Neural crest cell (in vitro differentiated cells): ENCODE results near the gene CNTNAP2. TPM values are rescaled to one million over a fixed set of nuclear protein-coding genes. Genes with fewer than 3 reads are reported as not detected.

Experiments
- DNase-seq: peaks from one replicate; pipeline ENCODE4 v3.0.0; 2021; ENCODE audit warnings: low read depth, mixed read lengths, low spot score
- H3K27ac Mint-ChIP-seq: one replicate; pipeline ENCODE4 v1.8.0; 2021; ENCODE audit warnings: mild to moderate bottlenecking, mixed read lengths; ENCODE audit not compliant: unreplicated experiment
- H3K27me3 Mint-ChIP-seq: 2 replicates; pipeline ENCODE4 v1.8.0; 2021; ENCODE audit warnings: low read depth, mild to moderate bottlenecking, mixed read lengths
- H3K36me3 Mint-ChIP-seq: 2 replicates; pipeline ENCODE4 v1.8.0; 2021; ENCODE audit warnings: low read depth, mild to moderate bottlenecking, mixed read lengths
- H3K4me1 Mint-ChIP-seq: 2 replicates; pipeline ENCODE4 v1.8.0; 2021; ENCODE audit warnings: mixed read lengths
- H3K4me3 Mint-ChIP-seq: one replicate; pipeline ENCODE4 v1.8.0; 2021; ENCODE audit warnings: mild to moderate bottlenecking, mixed read lengths
- H3K9me3 Mint-ChIP-seq: 2 replicates; pipeline ENCODE4 v1.8.0; 2021; ENCODE audit warnings: mixed read lengths
- CTCF ChIP-seq: fragments of 200-600 bp; sonication (generic); conservative IDR thresholded peaks from 2 replicates; pipeline ENCODE4 v1.5.0; 2021; ENCODE audit warnings: antibody characterized with exemption, mild to moderate bottlenecking
- total RNA-seq: library from RNA; stranded (reverse); gene quantifications from 2 replicates; pipeline ENCODE4 v1.2.1, GENCODE V29; 2021

CNTNAP2 gene
- total RNA-seq, 1 donor from 2014 or later: 12.9 TPM

GRCh38 chr7:146805082-146805481 is 688.5 kb downstream of the CNTNAP2 start:
- no peaks in the 10 kb centered on the region for H3K9me3 Mint-ChIP-seq
- no peak for TF ChIP-seq CTCF
- no peaks in the 10 kb centered on the region for H3K27me3 Mint-ChIP-seq
- H3K27ac Mint-ChIP-seq: no peak overlapping the region
- no peaks in the 10 kb centered on the region for H3K36me3 Mint-ChIP-seq
- H3K4me1 Mint-ChIP-seq: no peaks in the 10 kb centered on the region
- DNase-seq: no peak
- no peak overlapping the region for H3K4me3 Mint-ChIP-seq

GRCh38 chr7:146826329-146826728 is 709.7 kb downstream of the CNTNAP2 start:
- no peak for TF ChIP-seq CTCF
- no peak for DNase-seq
- H3K36me3 Mint-ChIP-seq: no peaks in the 10 kb centered on the region

GRCh38 chr7:146830686-146831085 is 714.1 kb downstream of the CNTNAP2 start:
- Mint-ChIP-seq H3K4me3 (no peak overlapping the region), H3K9me3 (no peaks in the 10 kb centered on the region), H3K27ac (no peak overlapping the region), H3K4me1 (no peaks in the 10 kb centered on the region), H3K27me3 (no peaks in the 10 kb centered on the region), H3K36me3 (no peaks in the 10 kb centered on the region)
- no peak for DNase-seq
- no peak for TF ChIP-seq CTCF

More at GRCh38 chr7:146826329-146826728, 709.7 kb downstream of the CNTNAP2 start:
- no peak overlapping the region for H3K27ac Mint-ChIP-seq
- H3K4me3 Mint-ChIP-seq: no peak overlapping the region
- H3K4me1 Mint-ChIP-seq: no peaks in the 10 kb centered on the region
- H3K27me3 Mint-ChIP-seq: no peaks in the 10 kb centered on the region
- H3K9me3 Mint-ChIP-seq: no peaks in the 10 kb centered on the region

- Mint-ChIP-seq H3K4me1 (no peaks in the 10 kb centered on the region), H3K4me3 (no peak overlapping the region)
Observed at GRCh38 chr7:146831875-146832274, 715.3 kb downstream of the CNTNAP2 start.

GRCh38 chr7:146844405-146844804 is 727.8 kb downstream of the CNTNAP2 start:
- H3K4me3 Mint-ChIP-seq: no peak overlapping the region
- H3K27me3 Mint-ChIP-seq: no peaks in the 10 kb centered on the region
- H3K9me3 Mint-ChIP-seq: peaks cover 4% of the 10 kb centered on the region
- no peak for TF ChIP-seq CTCF
- H3K36me3 Mint-ChIP-seq: no peaks in the 10 kb centered on the region
- no peak overlapping the region for H3K27ac Mint-ChIP-seq
- H3K4me1 Mint-ChIP-seq: no peaks in the 10 kb centered on the region
- DNase-seq: no peak

More at GRCh38 chr7:146831875-146832274, 715.3 kb downstream of the CNTNAP2 start:
- TF ChIP-seq CTCF: no peak
- no peaks in the 10 kb centered on the region for H3K27me3 Mint-ChIP-seq
- H3K27ac Mint-ChIP-seq: no peak overlapping the region
- DNase-seq: no peak
- no peaks in the 10 kb centered on the region for H3K36me3 Mint-ChIP-seq
- H3K9me3 Mint-ChIP-seq: no peaks in the 10 kb centered on the region

- TF ChIP-seq CTCF: no peak
- no peaks in the 10 kb centered on the region for H3K9me3 Mint-ChIP-seq
- H3K36me3 Mint-ChIP-seq: no peaks in the 10 kb centered on the region
- no peaks in the 10 kb centered on the region for H3K27me3 Mint-ChIP-seq
- H3K4me3 Mint-ChIP-seq: no peak overlapping the region
- H3K4me1 Mint-ChIP-seq: no peaks in the 10 kb centered on the region
- no peak for DNase-seq
- H3K27ac Mint-ChIP-seq: no peak overlapping the region
Observed at GRCh38 chr7:146858690-146859089, 742.1 kb downstream of the CNTNAP2 start.
